ENCODE results near the gene TMEM132D. TPM values are rescaled to one million over a fixed set of nuclear protein-coding genes. Genes with fewer than 3 reads are reported as not detected.
"Not testable (repeated sequence)": the region's sequence is repeated elsewhere in the genome, so short reads cannot be mapped to it uniquely, and the experiment has no call there.

The TMEM132D gene
- total and polyA plus RNA-seq, 2 donors = 0.32 TPM; not detected in 1

DNA sequence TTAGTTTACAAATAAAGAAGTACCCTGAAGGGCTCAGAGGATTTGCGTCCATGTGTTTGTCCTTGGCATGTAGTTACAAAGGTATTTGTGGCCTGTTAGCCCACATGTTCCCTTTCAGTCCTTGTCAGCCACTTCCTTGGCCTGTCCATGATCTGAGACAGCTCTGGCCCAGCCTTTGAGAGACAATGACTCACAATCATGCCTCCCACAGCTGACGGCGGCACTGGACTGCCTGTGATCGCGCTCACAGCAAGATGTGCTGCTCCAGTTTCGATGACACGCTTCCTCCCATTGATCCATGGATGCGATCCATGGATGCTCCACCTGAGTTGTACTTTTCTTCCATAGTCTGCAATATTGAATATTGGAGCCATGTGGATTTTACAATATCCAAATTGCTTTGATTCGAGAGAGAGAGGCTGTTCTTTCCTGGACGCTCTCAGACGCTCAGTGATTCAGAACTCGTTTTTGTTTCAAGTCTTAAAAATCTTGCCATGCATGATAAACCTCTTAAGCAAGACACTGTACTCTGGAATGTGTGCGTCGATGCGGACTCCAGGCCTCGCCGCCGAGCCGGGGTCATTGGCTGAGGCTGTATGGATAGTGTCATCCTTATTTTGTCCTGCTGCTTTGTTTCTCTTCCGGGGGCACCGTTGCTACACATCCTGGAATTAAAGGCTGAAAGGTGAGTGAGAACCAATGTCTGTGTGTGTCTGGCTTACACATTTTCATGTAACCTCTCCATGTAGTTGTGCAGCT lies 830.5 kb downstream of the TMEM132D start:
- no peaks in the 10 kb centered on the region for H3K4me1 ChIP-seq (ENCODE audit: insufficient read depth)
- 92% methylated on average over 21 of the region's 21 CpGs for WGBS
- H3K36me3 ChIP-seq (ENCODE audit: insufficient read depth) = no peaks in the 10 kb centered on the region
- no peak overlapping the region for H3K27ac ChIP-seq (ENCODE audit: low read depth)
- H3K4me3 ChIP-seq (ENCODE audit: low read depth, low read length) = no peak overlapping the region
- DNase-seq (ENCODE audit: extremely low spot score) = no peak

- H3K4me1 ChIP-seq (ENCODE audit: insufficient read depth) = no peaks in the 10 kb centered on the region
- no peaks in the 10 kb centered on the region for H3K36me3 ChIP-seq (ENCODE audit: insufficient read depth)
- 30% methylated on average over 4 of the region's 4 CpGs for WGBS
- H3K27ac ChIP-seq (ENCODE audit: low read depth) = no peak overlapping the region
- DNase-seq (ENCODE audit: extremely low spot score) = no peak
- H3K4me3 ChIP-seq (ENCODE audit: low read depth, low read length) = no peak overlapping the region
Measured at GRCh38 chr12:129071362-129071761, 832.5 kb downstream of the TMEM132D start.

GRCh38 chr12:129069886-129070285 lies 833.9 kb downstream of the TMEM132D start:
- 29% methylated on average over 15 of the region's 15 CpGs for WGBS
- no peak overlapping the region for H3K27ac ChIP-seq (ENCODE audit: low read depth)
- no peak for DNase-seq (ENCODE audit: extremely low spot score)

DNA sequence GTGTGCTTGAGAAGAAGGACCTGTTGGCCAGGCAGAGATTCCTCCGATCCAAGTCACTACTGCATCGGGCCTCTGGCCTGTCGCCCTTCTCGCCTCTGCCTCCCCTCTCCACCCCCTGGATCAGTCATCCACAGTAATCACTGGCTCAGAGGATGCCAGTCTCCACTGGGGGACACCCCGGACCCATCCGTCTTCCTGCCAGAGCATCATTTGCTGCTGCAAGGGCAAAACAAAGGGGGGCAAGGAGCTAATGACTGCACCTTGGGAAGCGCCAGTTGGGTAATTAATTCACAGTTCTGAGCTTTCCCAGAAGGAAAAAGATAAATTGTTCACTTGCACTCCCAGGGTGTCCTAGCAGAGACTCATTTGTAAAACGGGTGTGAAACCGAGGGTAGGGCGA lies 835.1 kb downstream of the TMEM132D start:
- no peak for DNase-seq (ENCODE audit: extremely low spot score)
- H3K27ac ChIP-seq (ENCODE audit: low read depth) = no peak overlapping the region
- 73% methylated on average over 10 of the region's 10 CpGs for WGBS
- no peaks in the 10 kb centered on the region for H3K36me3 ChIP-seq (ENCODE audit: insufficient read depth)
- no peaks in the 10 kb centered on the region for H3K4me1 ChIP-seq (ENCODE audit: insufficient read depth)
- H3K4me3 ChIP-seq (ENCODE audit: low read depth, low read length) = no peak overlapping the region

More at GRCh38 chr12:129069886-129070285, 833.9 kb downstream of the TMEM132D start:
- Histone ChIP-seq H3K4me3 (ENCODE audit: low read depth, low read length) (no peak overlapping the region), H3K36me3 (ENCODE audit: insufficient read depth) (no peaks in the 10 kb centered on the region), H3K4me1 (ENCODE audit: insufficient read depth) (no peaks in the 10 kb centered on the region)

GRCh38 chr12:129067491-129067890 lies 836.3 kb downstream of the TMEM132D start:
- WGBS = 25% methylated on average over 9 of the region's 9 CpGs

GRCh38 chr12:129064209-129064855 lies 839.5 kb downstream of the TMEM132D start:
- Histone ChIP-seq H3K36me3 (ENCODE audit: insufficient read depth) (no peaks in the 10 kb centered on the region), H3K4me3 (ENCODE audit: low read depth, low read length) (no peak overlapping the region), H3K4me1 (ENCODE audit: insufficient read depth) (no peaks in the 10 kb centered on the region), H3K27ac (ENCODE audit: low read depth) (no peak overlapping the region)
- no peak for DNase-seq (ENCODE audit: extremely low spot score)
- WGBS = 34% methylated on average over 14 of the region's 14 CpGs

More at GRCh38 chr12:129067491-129067890, 836.3 kb downstream of the TMEM132D start:
- H3K4me3 ChIP-seq (ENCODE audit: low read depth, low read length) = no peak overlapping the region
- no peaks in the 10 kb centered on the region for H3K36me3 ChIP-seq (ENCODE audit: insufficient read depth)
- no peaks in the 10 kb centered on the region for H3K4me1 ChIP-seq (ENCODE audit: insufficient read depth)
- no peak for DNase-seq (ENCODE audit: extremely low spot score)
- no peak overlapping the region for H3K27ac ChIP-seq (ENCODE audit: low read depth)

- H3K36me3 ChIP-seq (ENCODE audit: insufficient read depth) = no peaks in the 10 kb centered on the region
- no peak overlapping the region for H3K4me3 ChIP-seq (ENCODE audit: low read depth, low read length)
- H3K27ac ChIP-seq (ENCODE audit: low read depth) = no peak overlapping the region
- no peaks in the 10 kb centered on the region for H3K4me1 ChIP-seq (ENCODE audit: insufficient read depth)
- DNase-seq (ENCODE audit: extremely low spot score) = no peak
- 67% methylated on average over 4 of the region's 4 CpGs for WGBS
Measured at GRCh38 chr12:129063600-129063999, 840.2 kb downstream of the TMEM132D start.

DNA sequence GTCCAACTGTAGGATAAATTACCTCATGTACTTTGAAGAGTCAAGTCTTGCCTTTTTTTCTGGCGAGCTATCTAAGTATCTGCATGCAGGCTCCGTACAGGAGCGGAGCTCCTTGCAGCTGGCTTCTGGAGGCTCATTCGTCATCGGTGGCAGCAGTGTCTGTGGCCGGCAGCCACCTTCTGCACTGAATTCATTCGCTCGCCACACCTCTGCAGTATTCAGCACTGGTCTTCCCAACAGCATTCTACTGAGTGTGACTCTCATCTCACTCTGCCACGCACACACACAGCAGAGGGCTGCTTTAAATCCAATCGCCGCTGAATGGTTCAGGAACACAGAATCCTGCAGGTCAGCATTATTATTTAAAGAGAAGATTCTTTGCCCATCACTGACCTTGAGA lies 850.6 kb downstream of the TMEM132D start:
- Histone ChIP-seq H3K36me3 (ENCODE audit: insufficient read depth) (no peaks in the 10 kb centered on the region), H3K4me1 (ENCODE audit: insufficient read depth) (no peaks in the 10 kb centered on the region), H3K27ac (ENCODE audit: low read depth) (no peak overlapping the region), H3K4me3 (ENCODE audit: low read depth, low read length) (no peak overlapping the region)
- WGBS = 76% methylated on average over 11 of the region's 11 CpGs
- no peak for DNase-seq (ENCODE audit: extremely low spot score)

- Histone ChIP-seq H3K4me1 (ENCODE audit: insufficient read depth) (no peaks in the 10 kb centered on the region), H3K36me3 (ENCODE audit: insufficient read depth) (no peaks in the 10 kb centered on the region), H3K27ac (ENCODE audit: low read depth) (no peak overlapping the region), H3K4me3 (ENCODE audit: low read depth, low read length) (no peak overlapping the region)
- no peak for DNase-seq (ENCODE audit: extremely low spot score)
Measured at GRCh38 chr12:129052373-129052772, 851.5 kb downstream of the TMEM132D start.

GRCh38 chr12:129049917-129050316 lies 853.9 kb downstream of the TMEM132D start:
- DNase-seq (ENCODE audit: extremely low spot score) = no peak
- H3K36me3 ChIP-seq (ENCODE audit: insufficient read depth) = no peaks in the 10 kb centered on the region
- WGBS = 0% methylated on average over 1 of the region's 1 CpG
- no peak overlapping the region for H3K4me3 ChIP-seq (ENCODE audit: low read depth, low read length)
- H3K4me1 ChIP-seq (ENCODE audit: insufficient read depth) = no peaks in the 10 kb centered on the region
- no peak overlapping the region for H3K27ac ChIP-seq (ENCODE audit: low read depth)

GRCh38 chr12:129043334-129043733 lies 860.5 kb downstream of the TMEM132D start:
- not testable (repeated sequence) for DNase-seq (ENCODE audit: extremely low spot score); H3K4me3 ChIP-seq (ENCODE audit: low read depth, low read length); H3K36me3 ChIP-seq (ENCODE audit: insufficient read depth); H3K4me1 ChIP-seq (ENCODE audit: insufficient read depth); H3K27ac ChIP-seq (ENCODE audit: low read depth)
- WGBS = 88% methylated on average over 11 of the region's 11 CpGs

- Histone ChIP-seq H3K36me3 (ENCODE audit: insufficient read depth) (no peaks in the 10 kb centered on the region), H3K4me1 (ENCODE audit: insufficient read depth) (no peaks in the 10 kb centered on the region), H3K27ac (ENCODE audit: low read depth) (no peak overlapping the region), H3K4me3 (ENCODE audit: low read depth, low read length) (no peak overlapping the region)
- no peak for DNase-seq (ENCODE audit: extremely low spot score)
- WGBS = 87% methylated on average over 9 of the region's 9 CpGs
Measured at GRCh38 chr12:129036135-129036534, 867.7 kb downstream of the TMEM132D start.

DNA sequence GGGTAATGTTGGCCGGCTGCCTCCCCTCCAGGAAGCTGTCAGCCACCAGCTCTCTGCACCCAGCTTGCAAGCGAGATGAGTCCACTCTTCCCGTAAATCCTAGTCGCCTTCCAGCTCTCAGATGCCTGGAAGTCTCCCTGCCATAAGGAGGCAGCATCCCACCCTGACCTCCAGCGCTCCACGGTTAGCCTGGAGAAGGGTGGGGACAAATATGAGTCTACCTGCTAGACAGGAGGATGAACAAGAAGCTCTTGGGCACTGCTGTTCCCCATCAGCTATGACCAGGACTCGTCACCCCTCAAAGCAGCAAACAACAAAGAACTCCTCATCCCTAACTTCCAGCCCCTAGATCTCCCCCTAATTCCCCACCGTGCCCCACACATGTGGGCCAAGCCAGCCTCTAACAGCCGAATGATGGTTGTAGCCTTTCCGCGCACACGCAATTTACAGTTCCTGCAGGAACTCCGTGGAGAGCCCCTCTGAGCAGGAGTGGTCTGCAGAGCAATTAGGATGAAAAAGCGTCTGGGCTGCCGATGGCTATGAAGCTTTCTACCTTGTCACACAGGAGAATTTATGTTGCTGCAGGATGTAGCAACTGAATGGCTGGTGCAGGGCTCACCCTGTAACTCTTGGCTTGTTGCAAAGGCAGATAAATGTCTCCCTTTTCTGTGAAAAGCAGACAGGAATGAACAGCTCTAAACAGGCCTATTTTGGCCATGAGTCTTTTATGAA lies 869.1 kb downstream of the TMEM132D start:
- Histone ChIP-seq H3K4me3 (ENCODE audit: low read depth, low read length) (no peak overlapping the region), H3K4me1 (ENCODE audit: insufficient read depth) (no peaks in the 10 kb centered on the region), H3K36me3 (ENCODE audit: insufficient read depth) (no peaks in the 10 kb centered on the region), H3K27ac (ENCODE audit: low read depth) (no peak overlapping the region)
- DNase-seq (ENCODE audit: extremely low spot score) = no peak
- WGBS = 67% methylated on average over 15 of the region's 15 CpGs

- DNase-seq (ENCODE audit: extremely low spot score) = no peak
- no peaks in the 10 kb centered on the region for H3K36me3 ChIP-seq (ENCODE audit: insufficient read depth)
- no peaks in the 10 kb centered on the region for H3K4me1 ChIP-seq (ENCODE audit: insufficient read depth)
- WGBS = 51% methylated on average over 16 of the region's 16 CpGs
- no peak overlapping the region for H3K27ac ChIP-seq (ENCODE audit: low read depth)
- no peak overlapping the region for H3K4me3 ChIP-seq (ENCODE audit: low read depth, low read length)
Measured at GRCh38 chr12:129028844-129029243, 875.0 kb downstream of the TMEM132D start.

All from urinary bladder (tissue), 4 donors.